HG02678 (cell line): ENCODE data around the gene SPTB.

Source experiments
- ATAC-seq: cut with Tn5 transposase; IDR thresholded peaks from one replicate; pipeline ENCODE4 v1.9.1; 2021; ENCODE audit warnings: mild to moderate bottlenecking, moderate library complexity; ENCODE audit not compliant: unreplicated experiment

The SPTB gene

GRCh38 chr14:64700894-64701293 lies 178.8 kb downstream of the SPTB start:
- ATAC-seq, result no peak

DNA sequence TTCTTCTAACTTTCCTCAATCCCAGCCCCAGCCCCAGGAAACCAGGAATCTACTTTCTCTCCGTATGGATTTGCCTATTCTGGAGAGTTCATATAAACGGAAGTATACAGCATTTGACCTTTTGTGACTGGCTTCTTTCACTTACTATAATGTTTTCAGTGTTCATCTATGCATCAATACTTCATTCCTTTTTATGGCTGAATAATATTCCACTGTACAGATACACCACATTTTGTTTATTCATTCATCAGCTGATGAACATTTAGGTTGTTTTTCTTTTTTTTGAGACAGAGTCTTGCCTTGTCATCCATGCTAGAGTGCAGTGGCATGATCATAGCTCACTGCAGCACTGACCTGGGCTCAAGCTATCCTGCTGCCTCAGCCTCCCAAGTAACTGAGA lies 179.4 kb downstream of the SPTB start:
- ATAC-seq, result no peak

GRCh38 chr14:64698903-64699302 lies 180.8 kb downstream of the SPTB start:
- no peak for ATAC-seq

- ATAC-seq, result no peak
Observed at GRCh38 chr14:64696355-64696857, 183.3 kb downstream of the SPTB start.
